ENCODE measurements around the gene DTD2.

DNA sequence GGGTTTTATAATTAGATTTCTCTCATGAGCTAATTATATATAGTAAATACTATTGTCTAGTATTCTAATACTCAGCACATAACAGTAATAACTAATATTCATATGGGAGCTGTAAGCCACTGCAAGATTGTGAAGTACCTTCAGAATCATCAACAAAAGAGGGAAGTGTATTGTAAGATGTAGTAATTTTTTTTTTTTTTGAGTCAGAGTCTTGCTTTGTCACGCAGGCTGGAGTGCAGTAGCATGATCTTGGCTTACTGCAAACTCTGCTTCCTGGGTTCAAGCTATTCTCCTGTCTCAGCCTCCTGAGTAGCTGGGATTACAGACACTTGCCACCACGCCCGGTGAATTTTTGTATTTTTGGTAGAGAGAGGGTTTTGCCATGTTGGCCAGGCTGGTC is 27.4 kb upstream of the DTD2 start:
- TF ChIP-seq EZH2 (IDR thresholded peaks at IDR 0.05; ENCODE audit: low read length, missing control alignments): no peak
- TF ChIP-seq, protein P1, sequence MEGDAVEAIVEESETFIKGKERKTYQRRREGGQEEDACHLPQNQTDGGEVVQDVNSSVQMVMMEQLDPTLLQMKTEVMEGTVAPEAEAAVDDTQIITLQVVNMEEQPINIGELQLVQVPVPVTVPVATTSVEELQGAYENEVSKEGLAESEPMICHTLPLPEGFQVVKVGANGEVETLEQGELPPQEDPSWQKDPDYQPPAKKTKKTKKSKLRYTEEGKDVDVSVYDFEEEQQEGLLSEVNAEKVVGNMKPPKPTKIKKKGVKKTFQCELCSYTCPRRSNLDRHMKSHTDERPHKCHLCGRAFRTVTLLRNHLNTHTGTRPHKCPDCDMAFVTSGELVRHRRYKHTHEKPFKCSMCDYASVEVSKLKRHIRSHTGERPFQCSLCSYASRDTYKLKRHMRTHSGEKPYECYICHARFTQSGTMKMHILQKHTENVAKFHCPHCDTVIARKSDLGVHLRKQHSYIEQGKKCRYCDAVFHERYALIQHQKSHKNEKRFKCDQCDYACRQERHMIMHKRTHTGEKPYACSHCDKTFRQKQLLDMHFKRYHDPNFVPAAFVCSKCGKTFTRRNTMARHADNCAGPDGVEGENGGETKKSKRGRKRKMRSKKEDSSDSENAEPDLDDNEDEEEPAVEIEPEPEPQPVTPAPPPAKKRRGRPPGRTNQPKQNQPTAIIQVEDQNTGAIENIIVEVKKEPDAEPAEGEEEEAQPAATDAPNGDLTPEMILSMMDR (conservative IDR thresholded peaks at IDR 0.05 in 1 of 2, IDR thresholded peaks at IDR 0.05 in 1 of 2; ENCODE audit: low read depth in 1 of 2, low read length in 2 of 2): no peak

Measured in fibroblast of lung (primary cell).